HAP-1 (cell line): ENCODE results near the gene JAG2.

ENCODE experiments used
- DNase-seq, 2 experiments: peaks; one replicate each; pipeline ENCODE4 v3.0.0-alpha.2; 2016 to 2020; ENCODE audit warnings: low spot score in 2 of 2
- H3K27me3 ChIP-seq: fragments of 250-450 bp; sonication (Bioruptor Pico); 2 replicates; pipeline ENCODE4 v1.5.1; 2020; ENCODE audit warnings: low read depth, mild to moderate bottlenecking, moderate library complexity
- H3K36me3 ChIP-seq: fragments of 250-450 bp; sonication (Bioruptor Pico); replicated peaks from 2 replicates; pipeline ENCODE4 v1.5.1; 2020; ENCODE audit warnings: mild to moderate bottlenecking
- H3K4me1 ChIP-seq: fragments of 250-450 bp; sonication (Bioruptor Pico); 2 replicates; pipeline ENCODE4 v1.5.1; 2020; ENCODE audit warnings: mild to moderate bottlenecking
- H3K4me3 ChIP-seq: fragments of 250-450 bp; sonication (Bioruptor Pico); 2 replicates; pipeline ENCODE4 v1.5.1; 2020; ENCODE audit warnings: mild to moderate bottlenecking, moderate library complexity
- H3K9me3 ChIP-seq: fragments of 250-450 bp; sonication (Bioruptor Pico); 2 replicates; pipeline ENCODE4 v1.5.1; 2020; ENCODE audit warnings: mild to moderate bottlenecking, moderate library complexity
- in situ Hi-C: fragments of 300-500 bp; cut with MboI; formaldehyde crosslinking; loops from 3 replicates; pipeline ENCODE4 v1.14.3; 2020; ENCODE audit warnings: low sequenced_read_pairs, inconsistent platforms, mixed read lengths

JAG2 gene

GRCh38 chr14:105096206-105096875 lies 72.2 kb downstream of the JAG2 start:
- no peaks in the 10 kb centered on the region for H3K36me3 ChIP-seq
- H3K4me1 ChIP-seq, result peaks cover 11% of the 10 kb centered on the region
- peaks cover 5% of the 10 kb centered on the region; the same call in 1 of the 2 replicates for H3K9me3 ChIP-seq
- H3K27me3 ChIP-seq, result no peaks in the 10 kb centered on the region
- no peak for DNase-seq
- in situ Hi-C loops, result no loop called here
- H3K4me3 ChIP-seq, result no peak overlapping the region

- DNase-seq, result no peak
- peaks cover 11% of the 10 kb centered on the region for H3K4me1 ChIP-seq
- in situ Hi-C loops, result no loop called here
These were observed 73.3 kb downstream of the JAG2 start for GRCh38 chr14:105095236-105095805.

GRCh38 chr14:105094193-105094907 lies 74.2 kb downstream of the JAG2 start:
- peaks cover 2% of the 10 kb centered on the region; the same call in 1 of the 2 replicates for H3K9me3 ChIP-seq
- in situ Hi-C loops, result no loop called here
- H3K27me3 ChIP-seq, result no peaks in the 10 kb centered on the region
- H3K4me1 ChIP-seq, result peaks cover 11% of the 10 kb centered on the region
- no peaks in the 10 kb centered on the region for H3K36me3 ChIP-seq
- no peak for DNase-seq
- H3K4me3 ChIP-seq, result peak overlapping the region; percentile 65

More at GRCh38 chr14:105095236-105095805, 73.3 kb downstream of the JAG2 start:
- H3K9me3 ChIP-seq, result peaks cover 5% of the 10 kb centered on the region; the same call in 1 of the 2 replicates
- H3K36me3 ChIP-seq, result no peaks in the 10 kb centered on the region
- H3K4me3 ChIP-seq, result no peak overlapping the region
- no peaks in the 10 kb centered on the region for H3K27me3 ChIP-seq

- in situ Hi-C loops, result no loop called here
- Histone ChIP-seq H3K36me3 (no peaks in the 10 kb centered on the region), H3K27me3 (no peaks in the 10 kb centered on the region), H3K4me1 (peaks cover 11% of the 10 kb centered on the region), H3K4me3 (peak overlapping the region; percentile 65), H3K9me3 (peaks cover under 1% of the 10 kb centered on the region; the same call in 1 of the 2 replicates)
- DNase-seq, result peak; percentile 79 to 96
These were observed 75.0 kb downstream of the JAG2 start for GRCh38 chr14:105093431-105094192.

- peak in 1 of 2 experiments; percentile 68 for DNase-seq
- in situ Hi-C loops, result no loop called here
- no peaks in the 10 kb centered on the region for H3K27me3 ChIP-seq
- H3K4me1 ChIP-seq, result peaks cover 11% of the 10 kb centered on the region
- H3K36me3 ChIP-seq, result no peaks in the 10 kb centered on the region
- H3K4me3 ChIP-seq, result peak overlapping the region; percentile 31
- H3K9me3 ChIP-seq, result no peaks in the 10 kb centered on the region
These were observed 75.5 kb downstream of the JAG2 start for GRCh38 chr14:105093038-105093430.

- DNase-seq, result no peak
- H3K4me1 ChIP-seq, result peaks cover 15% of the 10 kb centered on the region
- peak overlapping the region; percentile 31 for H3K4me3 ChIP-seq
- in situ Hi-C loops, result no loop called here
- H3K9me3 ChIP-seq, result no peaks in the 10 kb centered on the region
- no peaks in the 10 kb centered on the region for H3K27me3 ChIP-seq
- no peaks in the 10 kb centered on the region for H3K36me3 ChIP-seq
These were observed 76.2 kb downstream of the JAG2 start for GRCh38 chr14:105092171-105093037.

- H3K4me3 ChIP-seq, result no peak overlapping the region
- no peaks in the 10 kb centered on the region for H3K36me3 ChIP-seq
- in situ Hi-C loops, result no loop called here
- DNase-seq, result no peak
- H3K4me1 ChIP-seq, result peaks cover 17% of the 10 kb centered on the region
- 0 out of 2 replicates have a peak, but pooled peaks cover 4% of the 10 kb centered on the region for H3K27me3 ChIP-seq
- no peaks in the 10 kb centered on the region for H3K9me3 ChIP-seq
These were observed 76.9 kb downstream of the JAG2 start for GRCh38 chr14:105091517-105092170.

GRCh38 chr14:105091054-105091516 lies 77.5 kb downstream of the JAG2 start:
- H3K9me3 ChIP-seq, result no peaks in the 10 kb centered on the region
- 0 out of 2 replicates have a peak, but pooled peaks cover 4% of the 10 kb centered on the region for H3K27me3 ChIP-seq
- H3K4me3 ChIP-seq, result no peak overlapping the region
- in situ Hi-C loops, result no loop called here
- no peak for DNase-seq
- H3K36me3 ChIP-seq, result no peaks in the 10 kb centered on the region
- H3K4me1 ChIP-seq, result peaks cover 17% of the 10 kb centered on the region
